ENCODE results near the gene FST.

The FST gene

DNA sequence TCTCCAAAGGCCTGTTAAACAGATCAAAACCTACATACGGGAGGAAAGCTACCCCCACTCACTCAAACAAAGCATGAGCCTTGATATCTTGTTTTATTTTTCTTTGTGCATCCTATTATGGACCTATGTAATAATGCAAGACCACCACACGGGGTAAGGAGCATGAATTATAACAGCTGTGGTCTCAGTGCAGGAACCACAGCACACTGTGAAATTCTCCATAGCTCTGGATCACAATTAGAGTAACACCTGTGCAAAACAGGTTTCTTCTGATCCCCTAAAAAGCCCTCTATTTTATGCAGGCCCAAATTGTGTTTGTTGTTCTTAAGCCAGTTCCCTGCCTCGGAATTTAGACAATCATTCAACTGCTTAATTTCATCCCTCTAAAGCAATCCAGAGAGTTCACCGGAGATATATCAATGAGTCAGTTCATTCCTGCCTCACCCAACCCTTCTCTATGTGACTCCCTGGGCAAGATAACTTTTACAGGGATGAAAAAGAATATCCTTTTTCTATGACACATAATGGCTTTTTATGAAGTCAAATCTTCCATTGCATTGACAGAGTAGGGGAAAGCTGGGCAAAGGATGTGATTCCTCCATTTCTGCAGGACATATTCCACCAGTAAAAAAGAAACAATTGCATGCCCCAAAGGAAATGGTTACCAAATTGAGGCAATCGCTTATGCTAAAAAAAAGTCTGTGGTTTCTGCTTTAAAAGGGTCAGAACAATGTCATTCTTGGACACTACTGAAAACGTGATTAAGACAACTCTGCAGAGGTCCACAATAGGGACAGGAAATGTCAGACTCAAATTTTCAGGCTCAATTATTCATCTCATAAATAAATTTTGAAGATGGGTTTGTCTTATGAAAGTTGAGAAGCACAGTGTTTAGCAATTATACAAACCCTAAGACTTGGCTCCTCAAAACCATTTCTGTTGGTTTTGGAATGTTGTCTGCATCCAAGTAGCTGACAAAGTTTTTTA is 41.6 kb upstream of the FST start:
- no peak overlapping the region for H3K4me3 ChIP-seq (ENCODE audit: low read length)
- TF ChIP-seq, protein P1, sequence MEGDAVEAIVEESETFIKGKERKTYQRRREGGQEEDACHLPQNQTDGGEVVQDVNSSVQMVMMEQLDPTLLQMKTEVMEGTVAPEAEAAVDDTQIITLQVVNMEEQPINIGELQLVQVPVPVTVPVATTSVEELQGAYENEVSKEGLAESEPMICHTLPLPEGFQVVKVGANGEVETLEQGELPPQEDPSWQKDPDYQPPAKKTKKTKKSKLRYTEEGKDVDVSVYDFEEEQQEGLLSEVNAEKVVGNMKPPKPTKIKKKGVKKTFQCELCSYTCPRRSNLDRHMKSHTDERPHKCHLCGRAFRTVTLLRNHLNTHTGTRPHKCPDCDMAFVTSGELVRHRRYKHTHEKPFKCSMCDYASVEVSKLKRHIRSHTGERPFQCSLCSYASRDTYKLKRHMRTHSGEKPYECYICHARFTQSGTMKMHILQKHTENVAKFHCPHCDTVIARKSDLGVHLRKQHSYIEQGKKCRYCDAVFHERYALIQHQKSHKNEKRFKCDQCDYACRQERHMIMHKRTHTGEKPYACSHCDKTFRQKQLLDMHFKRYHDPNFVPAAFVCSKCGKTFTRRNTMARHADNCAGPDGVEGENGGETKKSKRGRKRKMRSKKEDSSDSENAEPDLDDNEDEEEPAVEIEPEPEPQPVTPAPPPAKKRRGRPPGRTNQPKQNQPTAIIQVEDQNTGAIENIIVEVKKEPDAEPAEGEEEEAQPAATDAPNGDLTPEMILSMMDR (conservative IDR thresholded peaks at IDR 0.05; ENCODE audit: low read length): no peak
- peak; percentile 87 for DNase-seq (ENCODE audit: low read depth)

GRCh38 chr5:53442961-53443360 is 37.5 kb upstream of the FST start:
- no peak for DNase-seq (ENCODE audit: low read depth)
- TF ChIP-seq, protein P1 (conservative IDR thresholded peaks at IDR 0.05; ENCODE audit: low read length): no peak
- no peak overlapping the region for H3K4me3 ChIP-seq (ENCODE audit: low read length)

DNA sequence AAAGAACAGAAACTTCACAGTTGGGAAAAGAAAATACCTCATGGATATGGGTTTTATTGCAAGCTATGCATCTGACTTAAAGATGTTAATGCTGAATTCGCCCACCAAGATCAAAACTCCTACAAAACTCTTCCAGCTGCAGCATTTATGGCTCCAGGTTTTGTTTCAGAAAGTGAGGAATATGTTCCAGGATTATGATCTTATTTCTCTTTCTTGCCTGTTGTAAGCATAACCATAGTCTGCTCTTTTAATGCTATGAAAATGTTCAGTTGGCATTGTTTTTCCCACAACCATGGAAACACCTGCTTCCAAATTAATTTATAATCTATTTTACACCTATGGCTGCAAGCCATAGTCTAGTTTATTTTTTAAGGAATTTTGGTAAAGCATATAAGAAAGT is 34.9 kb upstream of the FST start:
- H3K4me3 ChIP-seq (ENCODE audit: low read length): no peak overlapping the region
- TF ChIP-seq, protein P1 (conservative IDR thresholded peaks at IDR 0.05; ENCODE audit: low read length): no peak
- DNase-seq (ENCODE audit: low read depth): no peak

- DNase-seq (ENCODE audit: low read depth): no peak
- TF ChIP-seq, protein P1 (conservative IDR thresholded peaks at IDR 0.05; ENCODE audit: low read length): no peak
These were observed 33.5 kb upstream of the FST start for GRCh38 chr5:53446908-53447307.

GRCh38 chr5:53448851-53449250 is 31.6 kb upstream of the FST start:
- H3K4me3 ChIP-seq (ENCODE audit: low read length): no peak overlapping the region
- TF ChIP-seq, protein P1 (conservative IDR thresholded peaks at IDR 0.05; ENCODE audit: low read length): no peak
- peak; percentile 42 for DNase-seq (ENCODE audit: low read depth)

More at GRCh38 chr5:53446908-53447307, 33.5 kb upstream of the FST start:
- no peak overlapping the region for H3K4me3 ChIP-seq (ENCODE audit: low read length)

GRCh38 chr5:53453898-53454718 is 26.3 kb upstream of the FST start:
- TF ChIP-seq, protein P1 (conservative IDR thresholded peaks at IDR 0.05; ENCODE audit: low read length): no peak
- no peak overlapping the region for H3K4me3 ChIP-seq (ENCODE audit: low read length)
- no peak for DNase-seq (ENCODE audit: low read depth)

All from AG10803 (cell line).